HG03280 (cell line): ENCODE measurements around the gene SDC1.

Experiments
- ATAC-seq: cut with Tn5 transposase; IDR thresholded peaks from one replicate; pipeline ENCODE4 v1.9.1; 2021; ENCODE audit warnings: mild to moderate bottlenecking, moderate library complexity; ENCODE audit not compliant: unreplicated experiment

Gene SDC1

DNA sequence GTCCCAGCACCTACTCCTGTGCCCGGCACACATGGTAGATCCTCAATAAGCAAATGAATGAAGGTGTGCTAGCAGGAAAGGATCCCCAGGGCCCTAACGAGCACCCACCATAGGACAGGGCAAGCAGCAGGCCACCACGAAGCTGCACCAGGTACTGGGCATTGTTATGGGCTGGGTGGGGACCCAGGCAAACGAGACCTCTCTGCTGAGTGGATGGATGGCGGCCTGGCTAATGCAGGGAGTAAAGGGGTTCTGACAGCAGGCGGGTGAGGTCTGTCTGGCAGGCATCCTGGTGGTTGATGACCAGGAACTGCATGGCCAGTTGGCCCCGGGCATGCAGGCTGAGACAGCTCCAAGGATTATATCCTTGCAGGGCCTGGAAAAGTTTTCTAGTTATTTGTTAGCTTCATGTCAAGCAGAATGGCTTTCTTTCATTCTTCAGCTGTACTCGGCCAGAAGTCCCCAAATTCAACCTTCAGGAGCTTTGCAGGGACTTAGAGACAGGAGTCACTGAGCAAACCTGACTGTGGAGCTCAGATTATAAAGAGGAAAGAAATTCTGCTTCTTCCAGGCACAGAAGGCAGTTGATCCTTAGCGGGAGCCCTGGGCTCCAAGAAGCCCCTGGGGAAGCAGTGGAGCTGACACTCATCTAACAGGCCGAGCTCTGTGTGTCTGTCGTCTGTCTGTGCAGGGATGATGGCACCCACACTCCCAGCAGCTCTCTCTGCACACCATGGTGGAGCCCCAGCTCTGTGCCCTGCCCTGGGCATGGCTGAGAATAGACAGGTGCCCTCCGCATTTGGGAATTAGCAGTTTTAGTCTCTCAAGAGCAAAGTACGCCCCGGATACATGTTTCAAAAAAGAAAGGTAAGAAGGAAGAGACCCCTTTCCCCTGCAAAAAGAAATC lies 51.2 kb downstream of the SDC1 start:
- no peak for ATAC-seq

DNA sequence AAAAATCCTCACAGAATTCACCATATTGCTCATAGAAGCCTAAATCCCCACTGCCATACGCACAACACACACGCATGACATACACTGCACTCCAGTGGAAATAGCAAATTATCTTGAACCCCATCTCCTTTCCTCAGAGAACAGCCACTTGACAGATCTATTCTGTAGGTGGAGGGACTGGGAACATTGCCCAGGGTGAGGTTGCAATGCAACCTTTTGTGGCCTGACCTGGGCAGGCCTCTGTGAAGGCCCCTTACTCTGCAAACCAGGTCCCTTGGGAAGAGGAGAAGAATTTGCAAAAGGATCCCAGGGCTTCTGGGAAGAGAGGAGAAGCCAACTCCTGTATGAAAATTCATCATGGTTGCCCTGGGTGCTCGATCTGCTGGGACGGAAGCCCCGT lies 51.9 kb downstream of the SDC1 start:
- no peak for ATAC-seq

DNA sequence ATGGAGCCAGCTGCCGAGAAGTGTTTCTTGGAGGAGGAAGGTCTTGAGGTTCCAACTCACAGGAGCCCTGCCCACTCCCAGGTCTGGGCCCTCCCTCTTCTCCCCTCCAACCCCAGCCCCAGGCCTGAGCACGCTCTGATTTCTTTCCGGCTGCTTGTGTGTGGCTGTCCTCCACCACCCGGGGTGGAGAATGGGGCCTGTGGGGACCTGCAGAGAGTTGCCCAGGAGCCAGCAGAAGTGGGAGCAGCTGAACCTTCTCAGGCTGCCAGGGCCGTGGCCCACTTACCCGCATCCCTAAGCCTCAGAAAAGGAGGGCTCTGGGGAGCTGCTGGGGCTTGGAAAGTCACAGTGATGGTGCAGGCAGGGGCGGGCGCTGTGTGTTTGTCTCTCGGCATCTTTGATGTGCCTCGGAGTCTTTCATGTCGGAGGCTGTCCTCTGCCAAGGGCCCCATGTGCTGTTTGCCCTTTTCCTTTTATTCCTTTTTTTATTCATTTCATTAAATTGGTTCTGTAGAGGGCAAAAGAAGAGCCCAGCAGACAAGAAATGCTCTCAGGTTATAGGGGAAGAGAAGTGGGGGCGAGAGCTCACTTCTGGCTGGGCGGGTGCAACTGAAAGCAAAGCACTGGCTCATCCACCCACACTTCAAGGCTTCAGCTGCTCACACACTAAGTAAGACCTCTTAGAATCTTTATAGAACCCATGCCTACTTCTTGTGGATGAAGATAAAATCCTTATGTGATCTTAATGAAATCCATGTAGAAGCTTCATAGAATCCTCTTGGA lies 52.5 kb downstream of the SDC1 start:
- ATAC-seq = no peak

DNA sequence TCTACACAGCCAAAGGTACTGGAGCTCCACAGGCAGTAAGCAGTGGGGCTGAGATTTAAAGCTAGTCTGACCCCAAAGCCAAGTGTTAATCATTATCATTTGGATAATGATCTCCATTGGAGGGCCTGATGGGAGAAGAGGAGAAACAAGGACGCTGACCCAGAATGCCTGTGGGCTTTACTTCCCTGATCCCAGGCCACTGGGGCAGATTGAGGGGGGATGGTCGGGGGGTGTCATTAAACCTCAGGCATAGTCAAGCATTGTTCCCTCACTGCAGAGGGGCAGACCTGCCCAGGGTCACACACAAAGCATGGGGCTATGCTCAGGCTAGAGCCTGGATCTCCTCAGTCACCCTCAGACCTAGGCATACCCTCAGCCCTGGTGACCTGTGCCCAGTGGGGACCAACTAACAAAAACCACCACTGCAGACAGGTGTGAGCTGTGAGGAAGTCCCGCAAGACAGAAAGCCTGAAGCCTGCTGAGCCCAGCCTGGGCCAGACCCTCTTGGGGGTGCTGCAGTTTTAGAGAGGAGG lies 53.4 kb downstream of the SDC1 start:
- no peak for ATAC-seq

DNA sequence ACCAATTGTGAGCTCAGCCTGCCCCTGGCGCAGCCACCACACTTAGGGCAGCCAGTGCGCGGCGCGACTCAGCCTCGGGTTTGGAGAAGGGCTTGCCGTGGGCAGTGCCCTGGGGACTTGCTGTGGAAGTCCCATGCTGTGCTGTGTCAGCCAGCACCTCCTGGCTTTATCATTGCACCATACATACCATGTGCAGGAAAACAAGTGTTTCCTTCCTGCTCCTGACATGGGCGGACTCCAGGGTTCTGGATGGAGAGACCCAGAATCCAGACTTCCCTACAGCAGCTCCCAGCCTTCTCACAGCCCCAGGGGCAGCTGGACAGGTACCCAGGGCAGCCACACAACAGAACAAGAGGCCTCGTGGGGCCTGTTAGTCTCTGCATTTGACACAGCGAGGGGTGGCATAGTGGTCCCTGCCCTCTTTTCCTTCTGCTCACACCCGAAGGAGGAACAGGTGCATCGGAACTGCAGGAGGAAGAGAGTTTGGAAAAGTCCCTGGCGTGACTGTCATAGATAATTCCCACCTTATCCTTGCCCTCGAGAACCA lies 54.2 kb downstream of the SDC1 start:
- no peak for ATAC-seq

DNA sequence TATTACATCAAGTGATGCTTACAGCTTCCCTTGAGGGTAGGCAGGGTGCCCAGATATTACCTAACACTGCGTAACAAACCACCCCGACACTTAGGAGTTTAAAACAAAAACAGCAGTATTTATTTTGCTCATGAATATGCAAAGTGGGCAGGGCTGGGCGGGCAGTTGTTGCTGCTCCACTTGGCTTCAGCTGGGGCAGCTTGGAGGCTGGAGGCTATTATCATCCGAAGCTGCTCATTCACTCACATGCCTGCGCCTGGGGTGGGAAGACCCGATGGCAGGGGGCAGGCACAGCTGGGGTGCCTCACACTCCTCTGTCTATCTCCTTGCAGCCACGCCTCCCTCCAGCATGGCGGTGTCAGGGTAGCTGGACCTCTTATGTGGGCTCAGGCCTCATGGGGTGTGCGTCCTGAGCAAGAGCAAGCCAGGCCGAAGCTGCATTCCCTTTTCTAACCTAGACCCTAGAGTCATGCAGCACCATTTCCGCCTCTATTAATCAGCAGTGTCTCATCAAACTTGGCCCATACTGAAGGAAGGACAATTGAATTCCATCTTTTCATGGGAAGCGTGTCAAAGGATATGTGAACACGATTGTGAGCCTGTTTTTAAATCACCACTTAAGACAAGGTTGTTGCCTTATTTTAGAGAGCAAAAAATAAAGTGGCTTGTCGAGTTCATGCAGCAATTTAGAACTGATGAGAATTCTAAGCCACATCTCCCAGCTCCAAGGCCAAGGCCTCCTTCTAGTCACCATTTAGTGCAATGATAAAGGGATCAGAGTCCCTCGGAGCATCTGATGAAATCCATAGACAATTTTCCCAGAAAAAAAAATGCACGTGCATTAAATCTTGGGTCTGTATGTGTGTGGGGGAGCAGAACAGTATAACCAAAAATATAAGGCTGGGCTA lies 54.9 kb downstream of the SDC1 start:
- no peak for ATAC-seq

DNA sequence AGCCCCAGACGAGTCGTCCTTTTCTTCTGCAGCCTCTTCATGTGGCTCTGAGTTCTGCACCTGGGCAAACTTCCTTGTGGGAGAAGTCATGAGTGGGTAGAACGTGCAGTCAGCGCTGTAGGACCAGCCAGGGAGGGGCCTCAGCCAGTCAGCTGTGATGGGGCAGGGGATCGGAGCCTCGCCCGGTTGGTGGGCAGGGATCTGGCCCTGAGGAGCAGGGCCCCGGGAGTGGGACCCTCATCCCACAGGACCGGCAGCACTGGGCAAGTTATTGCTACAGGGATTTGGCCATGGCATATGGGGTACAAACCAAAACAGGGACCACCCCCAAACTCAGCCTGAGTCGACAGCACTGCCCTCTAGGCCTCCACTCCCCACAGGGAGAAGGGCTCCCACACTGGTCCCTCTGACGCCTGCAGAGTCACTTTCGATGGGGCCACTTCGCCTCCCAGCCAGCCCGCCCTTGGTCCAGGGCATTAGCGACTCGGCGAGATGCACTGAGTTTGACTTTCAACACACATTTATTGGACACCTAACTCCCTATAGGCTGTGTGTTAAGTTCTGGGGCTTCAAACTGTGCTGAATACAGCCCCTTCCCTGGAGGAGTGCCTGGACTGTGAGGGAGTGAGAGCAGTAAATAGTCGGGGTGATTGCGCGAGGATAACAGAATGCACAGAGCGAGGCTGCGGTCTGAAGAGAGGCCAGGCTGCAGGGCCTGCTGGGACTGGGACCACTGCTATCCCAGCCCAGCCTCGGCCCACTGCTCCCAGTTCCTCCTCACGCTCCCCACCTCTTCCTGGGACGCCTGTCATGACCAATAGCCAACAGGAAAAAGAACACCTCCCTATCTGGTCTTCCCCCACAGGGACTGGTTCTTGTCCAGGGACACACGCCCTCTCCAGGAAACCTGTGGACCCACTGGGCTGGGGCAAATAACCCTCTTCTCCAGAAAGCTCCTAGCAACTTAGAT lies 55.9 kb downstream of the SDC1 start:
- no peak for ATAC-seq

DNA sequence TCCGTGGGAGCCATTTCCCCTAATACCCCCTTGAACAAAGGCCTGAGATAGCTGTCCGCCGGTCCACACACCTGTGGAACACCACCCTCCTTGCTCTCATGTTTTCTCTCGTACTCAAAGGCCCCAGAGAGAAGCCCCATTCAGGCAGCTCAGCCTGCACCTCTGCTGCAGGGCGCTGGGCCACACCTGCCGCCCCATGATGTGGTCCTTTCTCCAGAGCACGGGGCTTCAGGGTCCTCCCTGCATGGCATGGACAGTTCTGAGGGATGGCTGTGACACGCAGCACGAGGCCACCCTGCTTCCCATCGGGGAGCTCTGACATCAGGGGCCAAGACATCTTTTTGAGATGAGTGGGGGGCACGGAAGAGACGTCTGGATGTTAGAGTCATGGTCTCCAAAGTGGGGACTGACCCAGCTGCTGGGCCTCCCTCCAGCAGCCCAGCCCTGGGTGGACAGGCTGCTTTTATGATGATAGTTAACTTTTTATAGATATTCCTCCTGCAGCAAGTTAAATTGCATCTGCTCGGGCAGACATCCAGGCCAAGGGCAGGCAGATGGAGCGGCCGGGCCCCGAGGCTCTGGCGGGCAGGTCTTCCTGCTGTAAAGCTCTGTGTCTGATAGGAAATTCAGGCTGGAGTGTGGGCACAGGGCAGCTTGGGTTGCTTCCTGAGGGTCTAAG lies 56.7 kb downstream of the SDC1 start:
- ATAC-seq = no peak

DNA sequence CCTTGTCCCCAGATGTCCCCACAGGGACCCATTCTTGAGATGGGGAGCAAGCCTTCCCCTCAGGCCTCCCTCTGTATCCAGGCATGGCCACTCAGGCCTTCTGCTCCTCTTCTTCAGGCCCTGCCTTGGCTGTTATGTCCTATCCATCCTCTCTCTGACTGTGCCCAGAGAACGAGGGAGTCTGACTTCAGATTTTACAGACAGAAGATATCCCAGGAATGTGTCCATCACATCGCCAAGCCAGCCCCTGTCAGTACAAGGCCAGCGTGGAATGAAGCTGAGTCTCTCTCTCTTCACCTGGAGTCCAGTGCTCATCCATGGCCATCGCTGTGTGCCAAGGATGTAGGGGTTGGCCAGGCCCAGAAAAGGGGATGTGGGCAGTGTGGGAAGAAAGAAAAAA lies 57.6 kb downstream of the SDC1 start:
- no peak for ATAC-seq

DNA sequence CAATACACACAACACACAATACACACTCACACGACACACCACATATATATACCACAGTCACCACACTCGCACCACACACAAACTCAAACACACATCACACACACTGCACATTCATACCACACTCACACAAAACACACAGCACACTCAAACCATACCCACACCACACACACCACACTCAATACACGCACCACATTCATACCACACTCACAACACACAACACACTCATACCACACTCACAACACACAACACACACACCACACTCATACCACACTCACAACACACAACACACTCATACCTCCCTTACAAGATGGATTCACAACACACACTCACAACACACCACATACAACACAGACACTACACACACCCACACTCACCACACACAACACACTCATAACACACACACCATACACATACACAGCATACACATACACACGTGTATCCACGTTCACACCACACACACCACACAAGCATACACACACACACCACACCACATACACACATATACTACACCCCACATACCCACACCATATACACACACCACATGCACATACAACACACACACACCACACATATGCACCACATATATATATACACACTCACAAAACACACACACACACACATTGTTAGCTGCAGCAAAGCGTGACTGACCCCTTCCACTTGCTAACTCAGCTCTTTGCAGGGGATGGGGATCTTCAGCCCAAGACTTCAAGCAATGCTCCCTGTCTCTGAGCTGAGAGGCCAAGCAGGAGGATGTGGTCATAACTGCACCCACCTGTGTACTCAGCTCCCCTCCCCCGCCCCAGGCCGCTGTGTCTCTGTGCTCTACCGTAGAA lies 59.0 kb downstream of the SDC1 start:
- ATAC-seq = no peak

DNA sequence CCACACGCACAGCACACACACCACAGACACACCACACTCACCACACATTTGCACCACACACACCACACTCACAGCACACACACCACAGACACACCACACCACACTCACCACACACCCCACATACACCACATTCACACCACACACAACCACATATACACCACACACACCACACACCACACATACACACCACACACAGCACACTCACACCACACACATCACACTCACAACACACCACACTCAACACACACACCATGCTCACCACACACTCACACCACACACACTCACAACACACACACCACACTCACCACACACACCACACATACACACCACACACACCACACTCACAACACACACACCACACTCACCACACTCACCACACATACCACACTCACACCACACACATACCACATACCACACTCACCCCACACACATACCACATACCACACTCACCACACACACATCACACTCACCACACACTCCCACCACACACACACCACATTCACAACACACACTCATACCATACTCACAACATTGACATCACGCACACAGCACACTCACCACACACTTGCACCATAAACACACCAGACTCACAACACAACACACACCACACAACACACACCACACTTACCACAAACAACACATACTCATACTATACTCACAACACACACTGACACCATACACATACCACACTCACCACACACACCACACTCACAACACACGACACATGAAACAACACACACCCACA lies 60.0 kb downstream of the SDC1 start:
- ATAC-seq = no peak

DNA sequence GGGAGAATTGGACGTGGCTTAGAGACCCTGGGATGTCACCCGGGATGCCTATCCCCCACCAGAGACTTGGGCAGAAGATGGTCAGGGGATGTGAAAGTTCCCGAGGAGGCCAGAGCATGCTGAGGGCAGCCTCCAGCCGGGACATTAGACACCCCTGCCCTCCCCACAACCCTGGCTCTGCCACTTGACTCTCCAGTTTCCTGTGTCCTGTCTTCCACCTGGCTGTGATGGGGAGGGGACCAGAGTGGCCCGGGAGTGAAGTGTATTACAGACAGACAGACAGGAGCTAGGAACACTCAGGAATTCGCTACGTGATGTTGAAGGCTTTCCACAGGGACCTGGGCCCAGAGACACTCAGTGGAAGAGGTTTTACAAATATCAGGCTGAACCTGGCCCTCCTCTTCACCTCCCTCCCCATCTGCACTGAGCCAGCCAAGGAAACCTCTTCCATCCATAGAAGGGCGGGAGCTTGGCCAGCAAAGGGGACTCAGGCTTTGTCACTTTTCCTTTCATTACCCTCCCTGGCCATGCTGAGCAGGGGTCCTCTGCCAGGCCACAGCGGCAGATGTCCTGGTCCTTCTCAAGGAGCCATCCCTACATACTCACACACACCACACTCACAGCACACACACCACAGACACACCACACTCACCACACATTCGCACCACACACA lies 60.7 kb downstream of the SDC1 start:
- ATAC-seq = no peak

DNA sequence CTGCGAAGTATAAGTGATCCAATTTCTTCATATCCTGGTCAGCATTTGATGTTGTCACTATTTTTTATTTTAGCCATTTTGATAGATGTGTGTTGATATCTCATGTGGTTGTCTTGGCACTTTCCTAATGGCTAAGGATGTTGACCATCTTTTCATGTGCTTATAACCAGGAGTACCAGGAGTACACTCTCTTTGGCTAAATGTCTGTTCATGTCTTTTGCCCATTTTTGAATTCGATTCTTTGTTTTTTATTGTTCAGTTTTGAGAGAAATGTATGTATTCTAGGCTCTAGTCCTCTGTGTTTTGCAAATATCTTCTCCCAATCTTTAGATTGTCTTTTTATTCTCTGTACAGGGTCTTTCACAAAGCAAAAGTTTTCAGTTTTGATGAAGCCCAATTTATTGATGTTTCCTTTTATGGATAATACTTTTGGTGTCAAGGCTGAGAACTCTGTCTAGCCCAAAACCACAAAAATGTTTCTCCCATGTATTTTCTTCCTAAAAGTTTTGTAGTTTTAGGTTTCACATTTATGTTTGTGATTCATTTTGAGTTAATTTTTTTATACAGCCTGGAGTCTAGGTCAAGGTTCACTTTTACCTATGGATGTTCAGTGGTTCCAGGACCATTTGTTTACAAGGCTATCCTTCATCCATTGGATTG lies 65.4 kb downstream of the SDC1 start:
- no peak for ATAC-seq

DNA sequence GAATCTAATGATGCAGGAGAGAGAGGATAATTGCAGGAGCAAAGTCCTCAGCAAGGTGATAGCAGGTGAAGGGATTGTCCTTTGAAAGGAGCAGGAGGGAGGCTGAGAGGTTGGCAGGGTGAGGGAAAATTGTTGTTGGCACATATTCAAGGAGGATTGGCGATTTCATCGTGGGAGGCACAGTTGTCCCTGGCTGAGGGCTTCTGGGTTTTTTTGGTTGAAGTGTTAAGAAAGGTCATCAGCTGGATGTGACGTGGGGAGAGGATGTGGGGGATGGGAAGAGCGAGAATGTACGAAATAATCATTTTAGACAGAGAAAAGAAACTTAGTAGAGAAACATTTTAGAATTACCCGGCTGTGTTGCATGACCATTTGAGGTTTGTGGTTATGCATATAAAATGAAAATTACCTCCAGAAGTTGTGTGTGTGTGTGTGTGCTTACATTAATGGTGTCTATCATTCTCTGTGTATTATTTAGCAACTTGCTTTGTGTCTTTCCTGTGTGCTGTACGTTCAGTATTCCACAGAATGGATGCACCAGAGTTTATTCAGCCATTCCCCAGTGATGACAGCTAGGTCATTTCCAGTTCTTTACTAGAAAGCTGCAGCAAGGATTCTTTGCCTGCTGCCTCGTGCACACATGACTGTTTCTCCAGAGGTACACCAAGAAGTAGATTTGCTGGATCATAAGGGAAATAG lies 67.6 kb downstream of the SDC1 start:
- no peak for ATAC-seq

DNA sequence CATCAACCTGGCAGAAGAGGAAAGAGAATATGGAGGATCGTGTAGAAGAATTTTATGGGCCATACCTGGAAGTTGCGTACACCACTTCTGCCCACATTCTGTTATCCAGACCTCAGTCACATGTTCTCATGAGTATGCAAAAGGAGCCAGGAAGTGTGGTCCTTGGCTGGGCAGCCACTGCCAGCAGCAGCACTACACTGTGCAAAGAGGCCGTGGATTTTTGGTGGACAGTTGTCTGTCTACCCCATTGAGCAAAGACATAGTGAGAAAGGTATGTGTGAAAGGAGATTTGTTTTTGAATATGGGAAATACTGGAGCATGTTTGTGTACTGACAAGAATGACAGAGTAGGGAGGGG lies 68.1 kb downstream of the SDC1 start:
- no peak for ATAC-seq
